ENCODE measurements around the gene ENTPD2. TPM values are rescaled to one million over a fixed set of nuclear protein-coding genes. Genes with fewer than 3 reads are reported as not detected.

ENTPD2 gene
- total and polyA plus RNA-seq, 2 donors (not counting 1 experiment from before 2014, with no cell fraction given), result not detected

DNA sequence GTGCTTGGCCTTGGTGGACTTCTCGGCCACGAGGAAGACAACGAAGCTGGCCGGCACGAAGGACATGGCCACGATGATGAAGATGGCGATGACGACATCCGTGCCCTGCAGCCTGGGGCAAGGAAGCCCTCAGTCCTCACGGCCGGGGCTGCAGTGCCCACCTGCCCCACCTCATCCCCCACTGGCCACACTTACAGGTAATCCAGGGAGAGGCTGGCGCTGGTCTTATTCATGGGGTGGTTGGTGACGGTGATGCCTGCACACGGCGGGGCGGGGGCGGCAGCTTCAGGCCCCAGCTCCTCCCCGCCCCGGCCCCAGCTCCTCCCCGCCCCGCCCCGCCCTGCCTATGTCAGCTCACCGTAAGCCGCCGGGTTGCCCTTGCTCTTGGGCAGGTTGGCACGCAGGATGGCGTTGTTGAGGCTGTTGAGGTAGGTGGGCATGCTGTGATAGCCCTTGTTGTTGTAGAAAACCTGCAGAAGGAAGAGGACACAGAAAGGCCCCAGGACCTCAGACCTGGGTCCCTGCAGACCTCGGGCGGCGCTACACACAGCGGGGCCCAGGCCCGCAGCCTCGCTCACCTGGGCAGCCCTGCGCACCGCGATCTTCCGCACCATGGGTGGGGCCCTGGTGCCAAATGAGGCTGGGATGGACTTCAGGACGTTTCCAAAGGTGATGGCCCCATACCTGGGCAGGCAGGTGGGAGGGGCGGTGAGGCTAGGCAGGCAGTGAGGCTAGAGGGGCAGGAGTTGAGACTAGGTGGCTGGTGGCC lies 41.8 kb downstream of the ENTPD2 start:
- no peak overlapping the region for H3K4me3 Mint-ChIP-seq
- CTCF ChIA-PET, result no interaction called here
- TF ChIP-seq EZH2 (IDR thresholded peaks at IDR 0.05; ENCODE audit: borderline replicate concordance, insufficient read depth, low read depth, low read length, poor library complexity, severe bottlenecking), result no peak
- TF ChIP-seq, protein P1, sequence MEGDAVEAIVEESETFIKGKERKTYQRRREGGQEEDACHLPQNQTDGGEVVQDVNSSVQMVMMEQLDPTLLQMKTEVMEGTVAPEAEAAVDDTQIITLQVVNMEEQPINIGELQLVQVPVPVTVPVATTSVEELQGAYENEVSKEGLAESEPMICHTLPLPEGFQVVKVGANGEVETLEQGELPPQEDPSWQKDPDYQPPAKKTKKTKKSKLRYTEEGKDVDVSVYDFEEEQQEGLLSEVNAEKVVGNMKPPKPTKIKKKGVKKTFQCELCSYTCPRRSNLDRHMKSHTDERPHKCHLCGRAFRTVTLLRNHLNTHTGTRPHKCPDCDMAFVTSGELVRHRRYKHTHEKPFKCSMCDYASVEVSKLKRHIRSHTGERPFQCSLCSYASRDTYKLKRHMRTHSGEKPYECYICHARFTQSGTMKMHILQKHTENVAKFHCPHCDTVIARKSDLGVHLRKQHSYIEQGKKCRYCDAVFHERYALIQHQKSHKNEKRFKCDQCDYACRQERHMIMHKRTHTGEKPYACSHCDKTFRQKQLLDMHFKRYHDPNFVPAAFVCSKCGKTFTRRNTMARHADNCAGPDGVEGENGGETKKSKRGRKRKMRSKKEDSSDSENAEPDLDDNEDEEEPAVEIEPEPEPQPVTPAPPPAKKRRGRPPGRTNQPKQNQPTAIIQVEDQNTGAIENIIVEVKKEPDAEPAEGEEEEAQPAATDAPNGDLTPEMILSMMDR (IDR thresholded peaks at IDR 0.05), result no peak
- H3K27me3 Mint-ChIP-seq, result no peaks in the 10 kb centered on the region
- no peak overlapping the region for H3K27ac Mint-ChIP-seq
- intact Hi-C loops (cut with micrococcal nuclease), result no loop called here
- no peak for DNase-seq
- no peak for ATAC-seq (ENCODE audit: low read depth)
- Histone ChIP-seq H3K36me3 (replicated peaks in 1 of 2; ENCODE audit: control extremely low read depth in 1 of 2, control insufficient read depth in 1 of 2, extremely low read depth in 1 of 2, insufficient read depth in 2 of 2, low read length in 1 of 2) (peaks cover 1 to 5% of the 10 kb centered on the region in 2 experiments), H2AFZ (ENCODE audit: insufficient read depth, low read depth, low read length, poor library complexity, severe bottlenecking) (no peak overlapping the region), H3K79me2 (ENCODE audit: control insufficient read depth, insufficient read depth, low read length) (no peaks in the 10 kb centered on the region), H3K9me3 (ENCODE audit: control extremely low read depth in 1 of 3, control insufficient read depth in 2 of 3, insufficient read depth in 1 of 3, low read length in 2 of 3) (no peaks in the 10 kb centered on the region), H3K9ac (ENCODE audit: low read length) (no peak overlapping the region), H3K27me3 (replicated peaks in 1 of 4; ENCODE audit: control extremely low read depth in 1 of 4, control insufficient read depth in 3 of 4, insufficient read depth in 4 of 4, low read length in 3 of 4) (no peaks in the 10 kb centered on the region), H3K4me1 (ENCODE audit: control insufficient read depth in 2 of 2, insufficient read depth in 2 of 2, low read length in 2 of 2) (no peaks in the 10 kb centered on the region), H3K27ac (ENCODE audit: low read length in 2 of 2) (no peak overlapping the region), H3K4me3 (ENCODE audit: control extremely low read depth in 1 of 5, extremely low read depth in 1 of 5, insufficient read depth in 1 of 5, low read depth in 2 of 5, low read length in 4 of 5) (no peak overlapping the region), H3K4me2 (replicated peaks; ENCODE audit: low read depth, low read length, poor library complexity, severe bottlenecking) (no peak overlapping the region), H4K20me1 (ENCODE audit: control insufficient read depth, insufficient read depth, low read length, poor library complexity, severe bottlenecking) (no peaks in the 10 kb centered on the region)
- no peaks in the 10 kb centered on the region for H3K9me3 Mint-ChIP-seq (ENCODE audit: insufficient read depth)
- POLR2A ChIA-PET, result interaction anchor here (0.6 to 0.9 kb wide), 2 partner anchors 17 to 249 kb away, joined by 3 to 10 read pairs; no protein-coding TSS in a partner anchor
- H3K4me1 Mint-ChIP-seq, result no peaks in the 10 kb centered on the region
- WGBS (ENCODE audit: insufficient coverage), result 93% methylated on average over 37 of the region's 39 CpGs

DNA sequence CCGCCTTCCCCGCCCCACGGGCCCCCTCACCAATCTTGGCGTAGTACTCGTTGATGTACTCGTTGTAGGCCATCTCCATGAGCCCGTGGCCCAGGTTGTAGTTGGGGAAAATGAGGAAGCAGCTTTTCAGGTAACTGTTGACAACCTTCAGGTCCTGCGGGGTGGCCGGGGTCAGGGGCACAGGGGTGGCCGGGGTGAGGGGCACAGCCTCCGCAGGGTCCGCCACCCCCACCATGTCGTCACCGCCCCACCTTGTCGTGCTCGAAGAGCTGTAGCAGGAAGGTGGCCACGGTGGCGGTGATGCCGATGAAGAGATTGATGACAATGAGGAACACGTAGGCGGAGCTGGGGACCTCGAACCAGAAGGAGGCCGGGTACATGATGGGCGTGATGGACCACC lies 42.7 kb downstream of the ENTPD2 start:
- Mint-ChIP-seq H3K27ac (no peak overlapping the region), H3K4me1 (no peaks in the 10 kb centered on the region), H3K9me3 (ENCODE audit: insufficient read depth) (no peaks in the 10 kb centered on the region), H3K4me3 (no peak overlapping the region), H3K27me3 (no peaks in the 10 kb centered on the region)
- no peaks in the 10 kb centered on the region for H3K79me2 ChIP-seq (ENCODE audit: control insufficient read depth, insufficient read depth, low read length)
- TF ChIP-seq EZH2 (IDR thresholded peaks at IDR 0.05; ENCODE audit: borderline replicate concordance, insufficient read depth, low read depth, low read length, poor library complexity, severe bottlenecking), result no peak
- TF ChIP-seq, protein P1 (IDR thresholded peaks at IDR 0.05), result no peak
- POLR2A ChIA-PET, result interaction anchor here (0.6 to 0.9 kb wide), 2 partner anchors 18 to 250 kb away, joined by 3 to 10 read pairs; no protein-coding TSS in a partner anchor
- no peak overlapping the region for H3K27ac ChIP-seq (ENCODE audit: low read length in 2 of 2)
- H3K4me3 ChIP-seq (ENCODE audit: control extremely low read depth in 1 of 5, extremely low read depth in 1 of 5, insufficient read depth in 1 of 5, low read depth in 2 of 5, low read length in 4 of 5), result no peak overlapping the region
- DNase-seq (no peak), ATAC-seq (ENCODE audit: low read depth) (no peak)
- H2AFZ ChIP-seq (ENCODE audit: insufficient read depth, low read depth, low read length, poor library complexity, severe bottlenecking), result no peak overlapping the region
- CTCF ChIA-PET, result no interaction called here
- H3K27me3 ChIP-seq (replicated peaks in 1 of 4; ENCODE audit: control extremely low read depth in 1 of 4, control insufficient read depth in 3 of 4, insufficient read depth in 4 of 4, low read length in 3 of 4), result no peaks in the 10 kb centered on the region
- no peak overlapping the region for H3K4me2 ChIP-seq (replicated peaks; ENCODE audit: low read depth, low read length, poor library complexity, severe bottlenecking)
- no peaks in the 10 kb centered on the region for H3K4me1 ChIP-seq (ENCODE audit: control insufficient read depth in 2 of 2, insufficient read depth in 2 of 2, low read length in 2 of 2)
- H3K36me3 ChIP-seq (replicated peaks in 1 of 2; ENCODE audit: control extremely low read depth in 1 of 2, control insufficient read depth in 1 of 2, extremely low read depth in 1 of 2, insufficient read depth in 2 of 2, low read length in 1 of 2), result peaks cover 0 to 1% of the 10 kb centered on the region in 2 experiments
- H3K9ac ChIP-seq (ENCODE audit: low read length), result no peak overlapping the region
- intact Hi-C loops (cut with micrococcal nuclease), result no loop called here
- H4K20me1 ChIP-seq (ENCODE audit: control insufficient read depth, insufficient read depth, low read length, poor library complexity, severe bottlenecking), result no peaks in the 10 kb centered on the region
- WGBS (ENCODE audit: insufficient coverage), result 93% methylated on average over 19 of the region's 24 CpGs
- H3K9me3 ChIP-seq (ENCODE audit: control extremely low read depth in 1 of 3, control insufficient read depth in 2 of 3, insufficient read depth in 1 of 3, low read length in 2 of 3), result no peaks in the 10 kb centered on the region
